ENCODE measurements around the gene ZNF646.

ZNF646 gene

DNA sequence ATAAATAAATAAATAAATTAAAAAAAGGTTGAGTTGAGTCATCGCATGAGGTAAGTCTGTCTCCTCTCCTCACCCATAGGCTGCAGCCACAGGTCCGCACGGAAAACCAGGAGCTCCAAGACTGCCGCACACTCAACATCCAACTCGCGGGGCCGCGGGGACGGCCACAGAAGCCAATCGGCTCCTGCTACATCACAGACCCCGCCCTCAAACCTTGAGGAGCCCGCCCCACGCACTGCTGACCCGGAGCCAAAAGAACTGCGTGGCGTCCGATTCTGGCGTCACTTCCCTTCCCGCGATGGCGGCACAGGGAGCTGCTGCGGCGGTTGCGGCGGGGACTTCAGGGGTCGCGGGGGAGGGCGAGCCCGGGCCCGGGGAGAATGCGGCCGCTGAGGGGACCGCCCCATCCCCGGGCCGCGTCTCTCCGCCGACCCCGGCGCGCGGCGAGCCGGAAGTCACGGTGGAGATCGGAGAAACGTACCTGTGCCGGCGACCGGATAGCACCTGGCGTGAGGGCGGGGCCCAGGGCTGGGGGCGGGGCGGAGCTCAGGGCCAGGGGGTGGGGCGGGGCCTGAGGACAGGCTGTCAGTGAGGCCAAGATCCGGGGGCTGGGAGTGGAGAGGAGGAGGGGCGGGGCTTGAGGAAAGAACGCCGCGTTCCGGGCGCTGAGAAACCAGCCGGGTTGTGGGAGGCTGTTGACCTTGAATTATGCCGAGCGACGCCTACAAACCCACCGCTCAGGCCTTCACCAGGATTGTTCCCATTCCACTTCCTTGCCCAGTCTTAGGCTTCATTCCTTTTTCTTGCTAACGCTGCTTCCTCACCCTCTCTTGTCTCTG lies 43.4 kb downstream of the ZNF646 start, which contains the start of gene KAT8:
Gene KAT8 (plus strand): TSS at position 281 of the 839 bp plus-strand sequence. CDS start 18 bp downstream, at position 299.
- H3K4me1 ChIP-seq (ENCODE audit: control insufficient read depth, insufficient read depth, low read length): no peaks in the 10 kb centered on the region
- H3K36me3 ChIP-seq (ENCODE audit: control insufficient read depth, insufficient read depth, low read length): peaks cover 25% of the 10 kb centered on the region
- H3K9me3 ChIP-seq (ENCODE audit: control insufficient read depth, low read length): no peaks in the 10 kb centered on the region
- 0 to 1% methylated on average over 68 of the region's 68 CpGs for WGBS, 2 experiments
- no peaks in the 10 kb centered on the region for H3K27me3 ChIP-seq (ENCODE audit: control insufficient read depth, insufficient read depth, low read length, poor library complexity, severe bottlenecking)
- peak within 1 kb of the TSS; percentile 6 for H3K27ac ChIP-seq (ENCODE audit: insufficient read depth, low read depth, low read length, poor library complexity, severe bottlenecking)
- peak within 1 kb of the TSS; percentile 75 for H3K4me3 ChIP-seq (ENCODE audit: insufficient read depth, low read depth, low read length)

DNA sequence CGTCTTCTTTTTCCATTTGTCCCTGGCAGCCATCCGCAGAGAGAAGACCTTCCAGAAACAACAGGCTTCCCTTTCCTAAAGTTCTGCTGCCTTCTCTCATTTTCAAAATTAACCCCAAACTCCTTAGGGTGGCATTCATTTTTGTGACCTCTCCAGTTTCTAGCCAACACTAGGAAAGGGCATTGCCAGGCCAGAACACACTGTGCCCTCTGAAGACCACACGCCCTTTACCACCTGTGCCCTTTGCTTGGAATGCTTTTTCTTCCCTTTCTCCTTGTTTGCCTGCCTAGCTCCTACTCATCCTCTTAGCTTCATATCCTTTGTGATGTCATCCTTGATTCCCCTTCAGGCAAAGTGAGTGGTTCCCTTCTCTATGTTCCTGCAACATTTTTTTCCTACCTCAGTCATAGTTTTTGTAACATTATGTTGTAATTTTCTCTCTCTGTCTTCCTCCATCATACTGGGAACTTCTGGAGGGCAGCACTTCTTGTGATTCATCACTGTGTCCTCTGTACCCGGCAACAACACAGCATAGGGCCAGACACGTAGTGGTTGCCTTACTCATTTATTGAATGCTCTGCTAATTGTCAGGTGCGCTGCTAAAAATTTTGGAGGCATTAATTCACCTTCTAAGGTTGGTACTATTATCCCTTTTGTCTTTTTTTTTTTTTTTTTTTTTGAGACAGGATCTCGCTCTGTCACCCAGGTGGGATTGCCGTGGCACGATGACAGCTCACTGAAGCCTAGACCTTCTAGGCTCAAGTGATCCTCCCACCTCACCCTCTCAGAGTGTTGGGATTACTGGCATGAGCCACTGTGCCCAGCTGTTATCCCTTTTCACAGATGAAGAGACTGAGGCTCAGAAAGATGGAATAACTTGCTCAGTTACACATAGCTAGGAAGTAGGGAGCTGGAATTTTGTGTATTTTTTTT lies 44.3 kb downstream of the ZNF646 start:
- Histone ChIP-seq H3K9me3 (ENCODE audit: control insufficient read depth, low read length) (no peaks in the 10 kb centered on the region), H3K27me3 (ENCODE audit: control insufficient read depth, insufficient read depth, low read length, poor library complexity, severe bottlenecking) (no peaks in the 10 kb centered on the region), H3K4me1 (ENCODE audit: control insufficient read depth, insufficient read depth, low read length) (no peaks in the 10 kb centered on the region), H3K4me3 (ENCODE audit: insufficient read depth, low read depth, low read length) (peak overlapping the region; percentile 75), H3K27ac (ENCODE audit: insufficient read depth, low read depth, low read length, poor library complexity, severe bottlenecking) (no peak overlapping the region), H3K36me3 (ENCODE audit: control insufficient read depth, insufficient read depth, low read length) (peaks cover 26% of the 10 kb centered on the region)
- 69 to 71% methylated on average over 9 of the region's 9 CpGs for WGBS, 2 experiments

DNA sequence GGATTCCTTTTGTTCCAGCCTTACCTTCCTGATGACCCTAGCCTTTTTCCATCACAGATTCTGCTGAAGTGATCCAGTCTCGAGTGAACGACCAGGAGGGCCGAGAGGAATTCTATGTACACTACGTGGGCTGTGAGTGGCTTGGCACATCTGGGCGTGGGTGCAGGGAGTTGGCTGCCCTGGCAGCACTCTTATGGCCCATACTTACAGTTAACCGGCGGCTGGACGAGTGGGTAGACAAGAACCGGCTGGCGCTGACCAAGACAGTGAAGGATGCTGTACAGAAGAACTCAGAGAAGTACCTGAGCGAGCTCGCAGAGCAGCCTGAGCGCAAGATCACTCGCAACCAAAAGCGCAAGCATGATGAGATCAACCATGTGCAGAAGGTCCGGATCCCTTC lies 45.9 kb downstream of the ZNF646 start:
- WGBS, 2 experiments: 96% methylated on average over 16 of the region's 16 CpGs

DNA sequence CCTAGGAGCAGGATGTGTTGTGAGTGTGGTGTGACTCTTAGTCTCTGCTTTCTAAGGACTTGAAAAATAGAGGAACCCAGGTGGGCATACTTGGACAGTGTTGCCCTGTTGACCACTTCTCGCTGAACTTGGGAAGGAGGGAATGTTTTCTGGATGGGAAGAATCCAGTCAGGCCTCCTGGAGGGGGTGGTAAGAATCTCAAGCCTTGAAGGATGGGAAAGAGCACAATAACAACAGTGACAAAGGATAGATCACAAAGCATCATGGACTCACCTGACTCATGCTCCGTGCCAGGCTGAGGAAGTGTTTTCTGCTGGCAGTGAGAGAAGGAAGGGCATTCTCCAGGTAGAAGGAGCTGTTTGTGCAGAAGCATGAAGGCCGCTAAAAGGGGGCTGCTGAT lies 51.6 kb downstream of the ZNF646 start:
- Histone ChIP-seq H3K4me3 (ENCODE audit: insufficient read depth, low read depth, low read length) (no peak overlapping the region), H3K36me3 (ENCODE audit: control insufficient read depth, insufficient read depth, low read length) (peaks cover 19% of the 10 kb centered on the region), H3K4me1 (ENCODE audit: control insufficient read depth, insufficient read depth, low read length) (no peaks in the 10 kb centered on the region), H3K9me3 (ENCODE audit: control insufficient read depth, low read length) (no peaks in the 10 kb centered on the region), H3K27me3 (ENCODE audit: control insufficient read depth, insufficient read depth, low read length, poor library complexity, severe bottlenecking) (no peaks in the 10 kb centered on the region), H3K27ac (ENCODE audit: insufficient read depth, low read depth, low read length, poor library complexity, severe bottlenecking) (no peak overlapping the region)
- WGBS, 2 experiments: 95 to 96% methylated on average over 3 of the region's 3 CpGs

More for the DNA sequence above, 45.9 kb downstream of the ZNF646 start:
- H3K9me3 ChIP-seq (ENCODE audit: control insufficient read depth, low read length): no peaks in the 10 kb centered on the region
- no peak overlapping the region for H3K4me3 ChIP-seq (ENCODE audit: insufficient read depth, low read depth, low read length)
- peaks cover 26% of the 10 kb centered on the region for H3K36me3 ChIP-seq (ENCODE audit: control insufficient read depth, insufficient read depth, low read length)
- H3K27ac ChIP-seq (ENCODE audit: insufficient read depth, low read depth, low read length, poor library complexity, severe bottlenecking): no peak overlapping the region
- no peaks in the 10 kb centered on the region for H3K4me1 ChIP-seq (ENCODE audit: control insufficient read depth, insufficient read depth, low read length)
- no peaks in the 10 kb centered on the region for H3K27me3 ChIP-seq (ENCODE audit: control insufficient read depth, insufficient read depth, low read length, poor library complexity, severe bottlenecking)

DNA sequence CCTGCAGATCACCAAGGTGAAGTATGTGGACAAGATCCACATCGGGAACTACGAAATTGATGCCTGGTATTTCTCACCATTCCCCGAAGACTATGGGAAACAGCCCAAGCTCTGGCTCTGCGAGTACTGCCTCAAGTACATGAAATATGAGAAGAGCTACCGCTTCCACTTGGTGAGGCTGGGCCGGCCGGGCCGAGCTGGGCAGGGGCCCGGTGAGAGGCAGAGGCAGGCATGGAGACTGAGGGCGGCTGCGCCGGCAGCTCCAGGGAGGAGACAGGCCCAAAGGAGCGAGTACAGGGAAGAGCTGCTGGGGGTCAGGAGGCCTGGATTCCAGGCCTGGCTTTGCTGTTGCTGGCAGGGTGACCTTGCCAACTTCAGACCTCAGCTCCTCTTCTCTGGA lies 53.0 kb downstream of the ZNF646 start:
- 94 to 95% methylated on average over 13 of the region's 13 CpGs for WGBS, 2 experiments
- Histone ChIP-seq H3K4me1 (ENCODE audit: control insufficient read depth, insufficient read depth, low read length) (no peaks in the 10 kb centered on the region), H3K9me3 (ENCODE audit: control insufficient read depth, low read length) (no peaks in the 10 kb centered on the region), H3K27ac (ENCODE audit: insufficient read depth, low read depth, low read length, poor library complexity, severe bottlenecking) (no peak overlapping the region), H3K36me3 (ENCODE audit: control insufficient read depth, insufficient read depth, low read length) (peaks cover 11% of the 10 kb centered on the region), H3K27me3 (ENCODE audit: control insufficient read depth, insufficient read depth, low read length, poor library complexity, severe bottlenecking) (no peaks in the 10 kb centered on the region), H3K4me3 (ENCODE audit: insufficient read depth, low read depth, low read length) (no peak overlapping the region)

DNA sequence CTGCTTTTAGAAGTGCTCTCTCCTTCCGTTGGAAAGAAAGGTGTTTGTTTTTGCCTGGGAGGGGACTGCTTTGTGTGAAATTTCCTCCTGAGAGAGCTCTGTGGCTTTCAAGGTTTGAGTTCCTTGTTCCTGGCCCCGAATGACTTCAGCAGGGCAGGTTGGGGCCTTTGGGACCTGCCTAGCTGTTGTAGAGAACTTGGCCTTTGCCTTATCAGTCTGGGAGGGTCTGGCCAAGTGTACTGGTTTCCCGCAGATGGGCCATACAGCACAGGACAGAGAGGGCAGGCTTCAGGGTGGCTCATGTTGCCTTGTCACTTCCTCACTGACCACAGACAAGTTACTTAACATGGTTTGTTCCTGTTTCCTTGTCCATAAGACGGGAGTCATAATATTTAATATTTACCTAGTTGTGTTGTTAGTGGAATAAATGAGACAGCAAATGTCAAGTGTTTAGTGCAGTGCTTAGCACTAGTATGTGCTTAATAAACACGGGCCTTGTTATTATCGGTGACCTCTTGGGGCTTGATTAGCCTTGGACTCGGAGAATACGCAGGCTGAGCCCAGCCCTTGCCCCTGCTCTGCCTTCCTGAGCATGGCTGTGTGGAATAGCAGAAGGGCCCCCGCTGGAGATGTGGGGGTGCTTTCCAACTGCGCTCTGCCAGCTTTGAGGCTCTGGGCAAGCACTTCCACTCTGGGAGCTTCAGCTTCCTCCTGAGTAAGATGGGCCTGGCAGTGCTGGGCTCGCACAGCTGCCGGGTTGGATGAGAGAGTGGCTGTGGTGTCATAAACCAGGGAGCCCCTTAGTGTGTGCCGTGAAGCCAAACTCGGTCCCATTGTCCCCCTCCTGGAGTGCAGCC lies 54.7 kb downstream of the ZNF646 start:
- Histone ChIP-seq H3K9me3 (ENCODE audit: control insufficient read depth, low read length) (no peaks in the 10 kb centered on the region), H3K4me1 (ENCODE audit: control insufficient read depth, insufficient read depth, low read length) (no peaks in the 10 kb centered on the region), H3K27ac (ENCODE audit: insufficient read depth, low read depth, low read length, poor library complexity, severe bottlenecking) (no peak overlapping the region), H3K27me3 (ENCODE audit: control insufficient read depth, insufficient read depth, low read length, poor library complexity, severe bottlenecking) (no peaks in the 10 kb centered on the region), H3K36me3 (ENCODE audit: control insufficient read depth, insufficient read depth, low read length) (peaks cover 5% of the 10 kb centered on the region), H3K4me3 (ENCODE audit: insufficient read depth, low read depth, low read length) (no peak overlapping the region)
- 91 to 93% methylated on average over 14 of the region's 14 CpGs for WGBS, 2 experiments

DNA sequence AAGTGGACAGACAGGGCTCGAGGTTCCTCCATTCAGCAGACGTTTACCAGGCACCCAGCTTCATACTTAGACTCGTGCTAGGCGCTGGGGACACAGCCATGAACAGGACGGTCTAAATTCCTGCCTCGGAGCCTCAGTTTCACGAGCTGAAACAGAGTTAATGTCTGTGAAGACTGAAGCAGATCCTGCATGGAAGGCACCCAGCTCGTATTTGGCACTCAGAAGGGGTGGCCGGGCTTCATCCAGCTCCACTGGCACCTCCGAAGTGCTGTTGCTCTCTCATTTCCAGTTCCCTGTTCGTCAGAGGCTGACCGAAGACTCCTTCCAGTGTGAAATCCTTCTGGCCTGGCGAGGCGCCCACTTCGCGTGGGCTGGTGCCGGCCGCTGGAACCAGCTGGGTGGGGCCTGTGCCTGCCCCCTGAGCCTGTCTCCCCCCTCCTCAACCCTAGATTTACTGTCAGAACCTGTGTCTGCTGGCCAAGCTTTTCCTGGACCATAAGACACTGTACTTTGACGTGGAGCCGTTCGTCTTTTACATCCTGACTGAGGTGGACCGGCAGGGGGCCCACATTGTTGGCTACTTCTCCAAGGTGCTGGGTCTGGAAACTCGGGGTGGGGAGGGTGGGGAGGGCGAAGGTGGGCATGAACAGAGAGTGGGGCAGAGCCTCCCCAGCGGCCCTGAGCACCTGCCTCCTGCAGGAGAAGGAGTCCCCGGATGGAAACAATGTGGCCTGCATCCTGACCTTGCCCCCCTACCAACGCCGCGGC lies 55.5 kb downstream of the ZNF646 start:
- no peaks in the 10 kb centered on the region for H3K27me3 ChIP-seq (ENCODE audit: control insufficient read depth, insufficient read depth, low read length, poor library complexity, severe bottlenecking)
- no peak overlapping the region for H3K27ac ChIP-seq (ENCODE audit: insufficient read depth, low read depth, low read length, poor library complexity, severe bottlenecking)
- no peak overlapping the region for H3K4me3 ChIP-seq (ENCODE audit: insufficient read depth, low read depth, low read length)
- H3K4me1 ChIP-seq (ENCODE audit: control insufficient read depth, insufficient read depth, low read length): peaks cover 2% of the 10 kb centered on the region
- H3K9me3 ChIP-seq (ENCODE audit: control insufficient read depth, low read length): no peaks in the 10 kb centered on the region
- H3K36me3 ChIP-seq (ENCODE audit: control insufficient read depth, insufficient read depth, low read length): peaks cover 5% of the 10 kb centered on the region
- WGBS, 2 experiments: 92 to 93% methylated on average over 29 of the region's 29 CpGs

DNA sequence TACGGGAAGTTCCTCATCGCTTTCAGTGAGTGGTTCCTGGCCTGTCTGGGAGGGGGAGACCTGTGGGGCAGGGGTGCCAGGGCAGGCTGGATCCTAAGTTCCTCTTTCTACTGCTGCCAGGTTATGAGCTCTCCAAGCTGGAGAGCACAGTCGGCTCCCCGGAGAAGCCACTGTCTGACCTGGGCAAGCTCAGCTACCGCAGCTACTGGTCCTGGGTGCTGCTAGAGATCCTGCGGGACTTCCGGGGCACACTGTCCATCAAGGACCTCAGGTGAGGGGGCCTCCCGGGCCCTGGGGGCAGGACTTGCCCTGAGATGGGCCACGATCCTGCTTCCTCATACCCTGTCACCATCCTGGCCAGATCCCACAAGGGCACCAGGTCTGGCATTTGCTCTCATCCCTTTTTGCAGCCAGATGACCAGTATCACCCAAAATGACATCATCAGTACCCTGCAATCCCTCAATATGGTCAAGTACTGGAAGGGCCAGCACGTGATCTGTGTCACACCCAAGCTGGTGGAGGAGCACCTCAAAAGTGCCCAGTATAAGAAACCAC lies 56.2 kb downstream of the ZNF646 start:
- no peak overlapping the region for H3K4me3 ChIP-seq (ENCODE audit: insufficient read depth, low read depth, low read length)
- 92 to 94% methylated on average over 10 of the region's 10 CpGs for WGBS, 2 experiments
- peaks cover 5% of the 10 kb centered on the region for H3K36me3 ChIP-seq (ENCODE audit: control insufficient read depth, insufficient read depth, low read length)
- H3K4me1 ChIP-seq (ENCODE audit: control insufficient read depth, insufficient read depth, low read length): peaks cover 8% of the 10 kb centered on the region
- no peak overlapping the region for H3K27ac ChIP-seq (ENCODE audit: insufficient read depth, low read depth, low read length, poor library complexity, severe bottlenecking)
- H3K27me3 ChIP-seq (ENCODE audit: control insufficient read depth, insufficient read depth, low read length, poor library complexity, severe bottlenecking): no peaks in the 10 kb centered on the region
- no peaks in the 10 kb centered on the region for H3K9me3 ChIP-seq (ENCODE audit: control insufficient read depth, low read length)

DNA sequence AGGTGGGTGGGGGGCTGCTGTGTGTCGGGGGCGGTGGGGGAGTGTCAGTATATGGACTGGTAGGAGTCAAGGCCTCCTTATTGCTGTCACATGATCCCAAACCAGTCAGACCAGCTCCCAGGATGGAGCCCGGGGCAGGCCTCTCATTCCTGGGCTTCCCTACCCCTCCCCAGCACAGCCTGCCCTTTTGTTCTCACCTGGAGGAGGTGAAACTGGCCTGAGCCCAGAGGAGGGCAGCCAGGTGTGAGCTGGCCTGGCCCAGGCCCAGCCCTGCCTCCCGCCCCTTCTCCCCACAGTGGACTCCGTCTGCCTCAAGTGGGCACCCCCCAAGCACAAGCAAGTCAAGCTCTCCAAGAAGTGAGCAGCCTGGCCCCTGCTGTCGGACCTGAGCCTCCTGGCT lies 56.7 kb downstream of the ZNF646 start:
- WGBS, 2 experiments: 86 to 91% methylated on average over 6 of the region's 6 CpGs
- Histone ChIP-seq H3K36me3 (ENCODE audit: control insufficient read depth, insufficient read depth, low read length) (peaks cover 5% of the 10 kb centered on the region), H3K4me1 (ENCODE audit: control insufficient read depth, insufficient read depth, low read length) (peaks cover 13% of the 10 kb centered on the region), H3K27me3 (ENCODE audit: control insufficient read depth, insufficient read depth, low read length, poor library complexity, severe bottlenecking) (no peaks in the 10 kb centered on the region), H3K9me3 (ENCODE audit: control insufficient read depth, low read length) (no peaks in the 10 kb centered on the region), H3K4me3 (ENCODE audit: insufficient read depth, low read depth, low read length) (no peak overlapping the region), H3K27ac (ENCODE audit: insufficient read depth, low read depth, low read length, poor library complexity, severe bottlenecking) (no peak overlapping the region)

All from ectodermal cell (in vitro differentiated cells).